GM10248 (cell line): ENCODE results near the gene TADA3.

Experiments used
- CTCF ChIA-PET: fragments of 300-600 bp; sonication (Branson Sonifier 250); formaldehyde crosslinking; extraction: SDS; loops from one replicate; lab custom pipeline; 2021; ENCODE audit warnings: antibody characterized with exemption; lab: Yijun Ruan, JAX
- POLR2A ChIA-PET: fragments of 350-650 bp; sonication (Branson Sonifier 250); formaldehyde crosslinking; extraction: SDS; loops from one replicate; lab custom pipeline; 2020; ENCODE audit warnings: antibody characterized with exemption; lab: Yijun Ruan, JAX
- DNase-seq: peaks from one replicate; pipeline ENCODE4 v3.0.0; 2012; ENCODE audit errors: extremely low spot score
- CTCF ChIP-seq: IDR thresholded peaks from 2 replicates; pipeline ENCODE4 v1.5.1; 2012; ENCODE audit warnings: mild to moderate bottlenecking, low read depth; ENCODE audit errors: extremely low read depth, missing control alignments, control extremely low read depth

TADA3 gene

GRCh38 chr3:9833078-9833477, 40.8 kb upstream of the TADA3 start:
- TF ChIP-seq CTCF: no peak
- ChIA-PET CTCF (interaction anchor here (2.0 kb wide), 1 partner anchor 8 kb away, joined by 6 read pairs; no protein-coding TSS in a partner anchor), POLR2A (no interaction called here)
- no peak for DNase-seq

GRCh38 chr3:9831253-9831652, 39.0 kb upstream of the TADA3 start:
- TF ChIP-seq CTCF: no peak
- no peak for DNase-seq
- ChIA-PET POLR2A (no interaction called here), CTCF (interaction anchor here (1.1 to 2.0 kb wide), 5 partner anchors 10 to 107 kb away, joined by 3 to 6 read pairs (median 4); no protein-coding TSS in a partner anchor)

- no peak for TF ChIP-seq CTCF
- no peak for DNase-seq
- POLR2A ChIA-PET: no interaction called here
- CTCF ChIA-PET: interaction anchor here (0.8 to 1.3 kb wide), 2 partner anchors 11 to 12 kb away, joined by 4 to 5 read pairs; no protein-coding TSS in a partner anchor
Measured at GRCh38 chr3:9828801-9829755, 36.8 kb upstream of the TADA3 start.

GRCh38 chr3:9826815-9827573, 34.7 kb upstream of the TADA3 start:
- no peak for TF ChIP-seq CTCF
- CTCF ChIA-PET: interaction anchor here (0.9 to 1.4 kb wide), 8 partner anchors 10 to 78 kb away, joined by 3 to 4 read pairs (median 4); partner anchors contain the start of genes OGG1 and RPUSD3
- POLR2A ChIA-PET: no interaction called here
- no peak for DNase-seq

- no peak for TF ChIP-seq CTCF
- ChIA-PET POLR2A (no interaction called here), CTCF (interaction anchor here (1.1 to 1.2 kb wide), 2 partner anchors 10 to 29 kb away, joined by 4 read pairs; no protein-coding TSS in a partner anchor)
- DNase-seq: no peak
Measured at GRCh38 chr3:9825451-9826040, 33.3 kb upstream of the TADA3 start.

GRCh38 chr3:9820946-9821345, 28.7 kb upstream of the TADA3 start:
- no peak for DNase-seq
- no peak for TF ChIP-seq CTCF
- POLR2A ChIA-PET: no interaction called here
- CTCF ChIA-PET: interaction anchor here (1.3 kb wide), 1 partner anchor 26 kb away, joined by 3 read pairs; no protein-coding TSS in a partner anchor
